Middle frontal gyrus (tissue), 1 donor: Measurements from ENCODE around the gene RPS6KL1.

Experiments used
- DNase-seq: peaks from one replicate; pipeline ENCODE4 v3.0.0-alpha.2; 2015; ENCODE audit warnings: low spot score; ENCODE audit errors: extremely low spot score

RPS6KL1 gene

GRCh38 chr14:74913986-74914573, 9.0 kb downstream of the RPS6KL1 start:
- no peak for DNase-seq

- DNase-seq: no peak
These were observed 9.6 kb downstream of the RPS6KL1 start for GRCh38 chr14:74913393-74913910.

GRCh38 chr14:74912801-74913200, 10.3 kb downstream of the RPS6KL1 start:
- no peak for DNase-seq

- DNase-seq: no peak
These were observed 10.9 kb downstream of the RPS6KL1 start for GRCh38 chr14:74912111-74912510.

GRCh38 chr14:74911704-74912103, 11.4 kb downstream of the RPS6KL1 start:
- DNase-seq: no peak

- DNase-seq: no peak
These were observed 11.8 kb downstream of the RPS6KL1 start for GRCh38 chr14:74911221-74911620.

- DNase-seq: no peak
These were observed 12.5 kb downstream of the RPS6KL1 start for GRCh38 chr14:74910556-74910955.

- no peak for DNase-seq
These were observed 13.1 kb downstream of the RPS6KL1 start for GRCh38 chr14:74909911-74910310.

- no peak for DNase-seq
These were observed 13.6 kb downstream of the RPS6KL1 start for GRCh38 chr14:74909501-74909900.

- DNase-seq: no peak
These were observed 14.2 kb downstream of the RPS6KL1 start for GRCh38 chr14:74908861-74909341.

GRCh38 chr14:74907744-74908143, 15.3 kb downstream of the RPS6KL1 start:
- no peak for DNase-seq

- DNase-seq: no peak
These were observed 16.0 kb downstream of the RPS6KL1 start for GRCh38 chr14:74906925-74907521.

- no peak for DNase-seq
These were observed 17.4 kb downstream of the RPS6KL1 start for GRCh38 chr14:74905595-74906142.

- DNase-seq: no peak
These were observed 18.2 kb downstream of the RPS6KL1 start for GRCh38 chr14:74904635-74905503.

GRCh38 chr14:74902941-74903705, 19.9 kb downstream of the RPS6KL1 start:
- DNase-seq: no peak

- DNase-seq: no peak
These were observed 24.4 kb downstream of the RPS6KL1 start for GRCh38 chr14:74898694-74899093.

- DNase-seq: no peak
These were observed 25.0 kb downstream of the RPS6KL1 start for GRCh38 chr14:74898083-74898482.

- no peak for DNase-seq
These were observed 25.4 kb downstream of the RPS6KL1 start for GRCh38 chr14:74897642-74898041.

- DNase-seq: no peak
These were observed 26.7 kb downstream of the RPS6KL1 start for GRCh38 chr14:74896400-74896799.

GRCh38 chr14:74893614-74894091, 29.4 kb downstream of the RPS6KL1 start:
- DNase-seq: no peak

- DNase-seq: no peak
These were observed 30.3 kb downstream of the RPS6KL1 start for GRCh38 chr14:74892745-74893144.
